Measurements from ENCODE around the gene C1orf167.

C1orf167 gene

GRCh38 chr1:11805422-11806306, 43.7 kb downstream of the C1orf167 start, which contains the start of the genes CLCN6 and MTHFR:
CLCN6 (plus strand) TSS chr1:11806191; CDS start chr1:11806263, 72 bp downstream.
MTHFR (minus strand) TSS chr1:11805964; CDS start chr1:11803116, 2,848 bp downstream.
- peak; percentile 100 for TF ChIP-seq USF1 (IDR thresholded peaks at IDR 0.05)
- TF ChIP-seq ZBTB7A (IDR thresholded peaks at IDR 0.05; ENCODE audit: low read depth): peak; percentile 83
- no peak; the same call in 1 of the 2 replicates for TF ChIP-seq RAD21 (IDR thresholded peaks at IDR 0.05; ENCODE audit: low read depth)
- TF ChIP-seq, protein P1, sequence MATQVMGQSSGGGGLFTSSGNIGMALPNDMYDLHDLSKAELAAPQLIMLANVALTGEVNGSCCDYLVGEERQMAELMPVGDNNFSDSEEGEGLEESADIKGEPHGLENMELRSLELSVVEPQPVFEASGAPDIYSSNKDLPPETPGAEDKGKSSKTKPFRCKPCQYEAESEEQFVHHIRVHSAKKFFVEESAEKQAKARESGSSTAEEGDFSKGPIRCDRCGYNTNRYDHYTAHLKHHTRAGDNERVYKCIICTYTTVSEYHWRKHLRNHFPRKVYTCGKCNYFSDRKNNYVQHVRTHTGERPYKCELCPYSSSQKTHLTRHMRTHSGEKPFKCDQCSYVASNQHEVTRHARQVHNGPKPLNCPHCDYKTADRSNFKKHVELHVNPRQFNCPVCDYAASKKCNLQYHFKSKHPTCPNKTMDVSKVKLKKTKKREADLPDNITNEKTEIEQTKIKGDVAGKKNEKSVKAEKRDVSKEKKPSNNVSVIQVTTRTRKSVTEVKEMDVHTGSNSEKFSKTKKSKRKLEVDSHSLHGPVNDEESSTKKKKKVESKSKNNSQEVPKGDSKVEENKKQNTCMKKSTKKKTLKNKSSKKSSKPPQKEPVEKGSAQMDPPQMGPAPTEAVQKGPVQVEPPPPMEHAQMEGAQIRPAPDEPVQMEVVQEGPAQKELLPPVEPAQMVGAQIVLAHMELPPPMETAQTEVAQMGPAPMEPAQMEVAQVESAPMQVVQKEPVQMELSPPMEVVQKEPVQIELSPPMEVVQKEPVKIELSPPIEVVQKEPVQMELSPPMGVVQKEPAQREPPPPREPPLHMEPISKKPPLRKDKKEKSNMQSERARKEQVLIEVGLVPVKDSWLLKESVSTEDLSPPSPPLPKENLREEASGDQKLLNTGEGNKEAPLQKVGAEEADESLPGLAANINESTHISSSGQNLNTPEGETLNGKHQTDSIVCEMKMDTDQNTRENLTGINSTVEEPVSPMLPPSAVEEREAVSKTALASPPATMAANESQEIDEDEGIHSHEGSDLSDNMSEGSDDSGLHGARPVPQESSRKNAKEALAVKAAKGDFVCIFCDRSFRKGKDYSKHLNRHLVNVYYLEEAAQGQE (IDR thresholded peaks at IDR 0.05; ENCODE audit: low read depth): no peak
- TF ChIP-seq TEAD4 (IDR thresholded peaks at IDR 0.05): peak; percentile 73
- TF ChIP-seq, protein P2, sequence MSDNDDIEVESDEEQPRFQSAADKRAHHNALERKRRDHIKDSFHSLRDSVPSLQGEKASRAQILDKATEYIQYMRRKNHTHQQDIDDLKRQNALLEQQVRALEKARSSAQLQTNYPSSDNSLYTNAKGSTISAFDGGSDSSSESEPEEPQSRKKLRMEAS (IDR thresholded peaks at IDR 0.05): peak; percentile 72
- peak; percentile 70 for TF ChIP-seq NFIC (IDR thresholded peaks at IDR 0.05)
- peak; percentile 92 for TF ChIP-seq YY1 (IDR thresholded peaks at IDR 0.05; ENCODE audit: low read depth)
- TF ChIP-seq CREB1 (IDR thresholded peaks at IDR 0.05; ENCODE audit: low read depth): peak; percentile 80
- TF ChIP-seq EGR1 (IDR thresholded peaks at IDR 0.05): no peak
- no peak for TF ChIP-seq FOXM1 (IDR thresholded peaks at IDR 0.05; ENCODE audit: borderline replicate concordance, low read depth)
- TF ChIP-seq TAF1 (IDR thresholded peaks at IDR 0.05; ENCODE audit: low read depth): peak; percentile 66; the same call in 1 of the 2 replicates
- TF ChIP-seq TCF12 (IDR thresholded peaks at IDR 0.05; ENCODE audit: low read depth): peak; percentile 66
- no peak for TF ChIP-seq CEBPB (IDR thresholded peaks at IDR 0.05)
- no peak; the same call in 1 of the 2 replicates for TF ChIP-seq EP300 (IDR thresholded peaks at IDR 0.05; ENCODE audit: borderline replicate concordance)

GRCh38 chr1:11806307-11806936, 44.4 kb downstream of the C1orf167 start:
- TF ChIP-seq TAF1 (IDR thresholded peaks at IDR 0.05; ENCODE audit: low read depth): no peak
- TF ChIP-seq CEBPB (IDR thresholded peaks at IDR 0.05): no peak
- no peak for TF ChIP-seq EP300 (IDR thresholded peaks at IDR 0.05; ENCODE audit: borderline replicate concordance)
- no peak for TF ChIP-seq USF1 (IDR thresholded peaks at IDR 0.05)
- TF ChIP-seq EGR1 (IDR thresholded peaks at IDR 0.05): no peak
- TF ChIP-seq, protein P1 (IDR thresholded peaks at IDR 0.05; ENCODE audit: low read depth): no peak
- TF ChIP-seq ZBTB7A (IDR thresholded peaks at IDR 0.05; ENCODE audit: low read depth): no peak
- no peak for TF ChIP-seq NFIC (IDR thresholded peaks at IDR 0.05)
- no peak for TF ChIP-seq YY1 (IDR thresholded peaks at IDR 0.05; ENCODE audit: low read depth)
- TF ChIP-seq TEAD4 (IDR thresholded peaks at IDR 0.05): no peak
- TF ChIP-seq RAD21 (IDR thresholded peaks at IDR 0.05; ENCODE audit: low read depth): no peak
- no peak for TF ChIP-seq TCF12 (IDR thresholded peaks at IDR 0.05; ENCODE audit: low read depth)
- TF ChIP-seq, protein P2 (IDR thresholded peaks at IDR 0.05): no peak; the same call in 1 of the 2 replicates

- TF ChIP-seq NFIC (IDR thresholded peaks at IDR 0.05): no peak
- no peak for TF ChIP-seq TCF12 (IDR thresholded peaks at IDR 0.05; ENCODE audit: low read depth)
- TF ChIP-seq CREB1 (IDR thresholded peaks at IDR 0.05; ENCODE audit: low read depth): no peak
- TF ChIP-seq EP300 (IDR thresholded peaks at IDR 0.05; ENCODE audit: borderline replicate concordance): no peak
- TF ChIP-seq, protein P2 (IDR thresholded peaks at IDR 0.05): no peak
- no peak for TF ChIP-seq TAF1 (IDR thresholded peaks at IDR 0.05; ENCODE audit: low read depth)
- no peak for TF ChIP-seq RAD21 (IDR thresholded peaks at IDR 0.05; ENCODE audit: low read depth)
- no peak for TF ChIP-seq USF1 (IDR thresholded peaks at IDR 0.05)
- TF ChIP-seq FOXM1 (IDR thresholded peaks at IDR 0.05; ENCODE audit: borderline replicate concordance, low read depth): no peak
- TF ChIP-seq CEBPB (IDR thresholded peaks at IDR 0.05): no peak
- no peak for TF ChIP-seq EGR1 (IDR thresholded peaks at IDR 0.05)
- no peak for TF ChIP-seq YY1 (IDR thresholded peaks at IDR 0.05; ENCODE audit: low read depth)
- TF ChIP-seq, protein P1 (IDR thresholded peaks at IDR 0.05; ENCODE audit: low read depth): no peak
- TF ChIP-seq ZBTB7A (IDR thresholded peaks at IDR 0.05; ENCODE audit: low read depth): no peak
- TF ChIP-seq TEAD4 (IDR thresholded peaks at IDR 0.05): no peak
Observed at GRCh38 chr1:11807133-11807532, 45.1 kb downstream of the C1orf167 start.

All from Ishikawa (cell line).